IMR-90 (cell line): ENCODE results near the gene SPINT2. TPM values are rescaled to one million over a fixed set of nuclear protein-coding genes. Genes with fewer than 3 reads are reported as not detected.

Source experiments
- ATAC-seq: fragments of 200-7000 bp; cut with Tn5 transposase; 2 replicates; pipeline ENCODE4 v1.9.1; 2020; ENCODE audit warnings: low read depth, mild to moderate bottlenecking, moderate library complexity
- BruUV-seq: library from RNA; stranded (reverse); fragments of 400-500 nt; replicated peaks from 2 replicates; lab custom pipeline; 2021; lab: Mats Ljungman, UMichigan
- CTCF ChIA-PET: fragments of 300-600 bp; formaldehyde crosslinking; extraction: SDS; loops from one replicate; lab custom pipeline; 2021; ENCODE audit warnings: antibody characterized with exemption; lab: Yijun Ruan, JAX
- POLR2A ChIA-PET: fragments of 300-600 bp; sonication (Branson Sonifier 250); formaldehyde crosslinking; loops from one replicate; lab custom pipeline; 2022; ENCODE audit warnings: antibody characterized with exemption; ENCODE audit not compliant: unreplicated experiment; lab: Charles Lee
- DNase-seq: peaks from one replicate; pipeline ENCODE4 v3.0.0; 2013
- H2AFZ ChIP-seq: replicated peaks from 2 replicates; pipeline ENCODE3; 2013; ENCODE audit warnings: low read length, mild to moderate bottlenecking; ENCODE audit not compliant: poor library complexity
- H2AK5ac ChIP-seq: 2 replicates; pipeline ENCODE4 v1.6.1; 2013; ENCODE audit warnings: low read depth, low read length, inconsistent platforms
- H2AK9ac ChIP-seq: replicated peaks from 2 replicates; pipeline ENCODE3; 2013; ENCODE audit warnings: mild to moderate bottlenecking, low read depth, low read length, moderate library complexity; ENCODE audit not compliant: poor library complexity
- H2BK120ac ChIP-seq: 2 replicates; pipeline ENCODE4 v1.6.1; 2013; ENCODE audit warnings: low read depth, low read length, inconsistent platforms
- H2BK15ac ChIP-seq: 3 replicates; pipeline ENCODE4 v1.6.1; 2013; ENCODE audit warnings: low read depth, low read length, inconsistent platforms
- H2BK20ac ChIP-seq: 2 replicates; pipeline ENCODE4 v1.6.1; 2013; ENCODE audit warnings: low read depth, mild to moderate bottlenecking, inconsistent platforms, low read length, moderate library complexity
- H2BK5ac ChIP-seq: 2 replicates; pipeline ENCODE4 v1.6.1; 2013; ENCODE audit warnings: mild to moderate bottlenecking, low read depth, low read length, inconsistent platforms; ENCODE audit not compliant: poor library complexity, severe bottlenecking
- H3K14ac ChIP-seq: replicated peaks from 2 replicates; pipeline ENCODE4 v1.6.1; 2013; ENCODE audit warnings: low read depth, low read length, inconsistent platforms
- H3K18ac ChIP-seq: 2 replicates; pipeline ENCODE4 v1.6.1; 2013; ENCODE audit warnings: low read depth, low read length, control low read depth
- H3K23ac ChIP-seq: 2 replicates; pipeline ENCODE4 v1.6.1; 2013; ENCODE audit warnings: low read depth, low read length, inconsistent platforms
- H3K27ac ChIP-seq: 2 replicates; pipeline ENCODE4 v1.5.1; 2013; ENCODE audit warnings: mild to moderate bottlenecking, control low read depth, low read length; ENCODE audit not compliant: insufficient read depth
- H3K27me3 ChIP-seq: 2 replicates; pipeline ENCODE4 v1.6.1; 2013; ENCODE audit warnings: low read length; ENCODE audit not compliant: control insufficient read depth, insufficient read depth
- H3K36me3 ChIP-seq: 2 replicates; pipeline ENCODE4 v1.6.1; 2013; ENCODE audit warnings: low read length, mixed read lengths; ENCODE audit not compliant: control insufficient read depth, insufficient read depth
- H3K4ac ChIP-seq: 2 replicates; pipeline ENCODE4 v1.6.1; 2013; ENCODE audit warnings: low read depth, low read length, inconsistent platforms
- H3K4me1 ChIP-seq: 2 replicates; pipeline ENCODE4 v1.6.1; 2013; ENCODE audit warnings: low read length, mixed read lengths; ENCODE audit not compliant: control insufficient read depth, insufficient read depth
- H3K4me2 ChIP-seq: 2 replicates; pipeline ENCODE4 v1.6.1; 2013; ENCODE audit warnings: low read depth, mild to moderate bottlenecking, control low read depth, low read length, moderate library complexity
- H3K4me3 ChIP-seq: 2 replicates; pipeline ENCODE4 v1.5.1; 2013; ENCODE audit warnings: low read depth, mild to moderate bottlenecking, control low read depth, low read length, moderate library complexity; ENCODE audit not compliant: insufficient read depth
- H3K56ac ChIP-seq: 2 replicates; pipeline ENCODE4 v1.6.1; 2013; ENCODE audit warnings: low read length, inconsistent platforms; ENCODE audit not compliant: insufficient read depth; ENCODE audit errors: extremely low read depth
- H3K79me1 ChIP-seq, 2 experiments: 2 replicates each; pipeline ENCODE4 v1.6.1; 2013; ENCODE audit warnings: low read length in 2 of 2, inconsistent platforms in 1 of 2, low read depth in 1 of 2
- H3K9ac ChIP-seq: 2 replicates; pipeline ENCODE4 v1.6.1; 2013; ENCODE audit warnings: low read depth, low read length, control low read depth
- H3K9me1 ChIP-seq: 2 replicates; pipeline ENCODE4 v1.6.1; 2013; ENCODE audit warnings: low read length, inconsistent platforms; ENCODE audit not compliant: insufficient read depth
- H3K9me3 ChIP-seq: 2 replicates; pipeline ENCODE4 v1.6.1; 2013; ENCODE audit warnings: low read length; ENCODE audit not compliant: control insufficient read depth, insufficient read depth
- H4K20me1 ChIP-seq: 2 replicates; pipeline ENCODE4 v1.6.1; 2013; ENCODE audit warnings: low read length, inconsistent platforms; ENCODE audit not compliant: insufficient read depth
- H4K5ac ChIP-seq: 2 replicates; pipeline ENCODE4 v1.6.1; 2013; ENCODE audit warnings: mild to moderate bottlenecking, low read depth, low read length, control low read depth
- H4K8ac ChIP-seq, 2 experiments: 2 replicates each; pipeline ENCODE4 v1.6.1; 2013; ENCODE audit warnings: low read depth in 2 of 2, low read length in 2 of 2, control low read depth in 1 of 2, inconsistent platforms in 1 of 2
- H4K91ac ChIP-seq: 2 replicates; pipeline ENCODE4 v1.6.1; 2013; ENCODE audit warnings: low read depth, low read length, inconsistent platforms; ENCODE audit not compliant: insufficient read depth
- CHD1 ChIP-seq: IDR thresholded peaks from 2 replicates; pipeline ENCODE4 v1.6.1; 2012; ENCODE audit warnings: low read depth, low read length, improper control_type of control experiment
- FOS ChIP-seq: fragments of 150-350 bp; IDR thresholded peaks from 2 replicates; pipeline ENCODE4 v1.6.1; 2016; ENCODE audit warnings: low read depth, low read length
- MXI1 ChIP-seq: IDR thresholded peaks from 2 replicates; pipeline ENCODE4 v1.6.1; 2012; ENCODE audit warnings: low read depth, mild to moderate bottlenecking, low read length, moderate library complexity, borderline replicate concordance
- POLR2A ChIP-seq: IDR thresholded peaks from 2 replicates; pipeline ENCODE4 v1.6.1; 2012; ENCODE audit warnings: mild to moderate bottlenecking, low read depth, low read length
- SMC3 ChIP-seq: fragments of 150-350 bp; IDR thresholded peaks from 2 replicates; pipeline ENCODE4 v1.6.1; 2016; ENCODE audit warnings: low read depth, mild to moderate bottlenecking, antibody characterized with exemption, low read length, moderate library complexity
- WGBS, 2 experiments: methylation state at CpG; one replicate each; pipeline versions ENCODE4 v1.1.5 to v1.1.7; 2013; ENCODE audit warnings: missing lambda C conversion rate in 2 of 2; ENCODE audit not compliant: insufficient read length in 1 of 2; ENCODE audit errors: extremely low coverage in 2 of 2; 5-methylcytosine and 5-hydroxymethylcytosine counted together
- dilution Hi-C: fragments of 300-500 bp; cut with HindIII; formaldehyde crosslinking; loops from one replicate; pipeline ENCODE4 v1.14.3; 2018; ENCODE audit warnings: low sequenced_read_pairs; ENCODE audit not compliant: unreplicated experiment
- in situ Hi-C: fragments of 300-500 bp; cut with MboI; formaldehyde crosslinking; loops from 3 replicates; pipeline ENCODE4 v1.14.3; 2019; ENCODE audit warnings: low sequenced_read_pairs, inconsistent platforms, mixed read lengths
- intact Hi-C: fragments of 100-400 bp; cut with micrococcal nuclease; formaldehyde crosslinking; loops from 2 replicates; pipeline ENCODE4 v1.10.0; 2022
- polyA plus RNA-seq, 3 experiments: library from polyadenylated mRNA; depleted of rRNA; stranded (reverse); fragments of >200 nt; gene quantifications; 2 replicates each; pipeline ENCODE4 v1.2.3, GENCODE V29; 2012; ENCODE audit warnings: low replicate concordance in 1 of 3
- total RNA-seq: library from RNA; depleted of rRNA; stranded (reverse); fragments of >200 nt; gene quantifications from 2 replicates; pipeline ENCODE4 v1.2.3, GENCODE V29; 2012
- TF ChIP-seq, protein P1 (sequence below): conservative IDR thresholded peaks from 2 replicates; pipeline ENCODE4 v1.5.1; 2012; ENCODE audit warnings: mild to moderate bottlenecking, low read depth, low read length, improper control_type of control experiment

The SPINT2 gene
- total and polyA plus RNA-seq, 2 of the 4 experiments (the other 2 are of a cell fraction), result 0.54 to 1.2 TPM

GRCh38 chr19:38231918-38232317, 32.5 kb upstream of the SPINT2 start:
- intact Hi-C loops, result loop anchor here (5.0 to 10.0 kb wide), 3 partner anchors 155 to 403 kb away; partner anchors contain the start of genes GGN and SPRED3

More at GRCh38 chr19:38231918-38232317, 32.5 kb upstream of the SPINT2 start:
- H2AK5ac ChIP-seq, result no peak overlapping the region
- no peak overlapping the region for H2AK9ac ChIP-seq
- no peak overlapping the region for H4K91ac ChIP-seq
- H3K14ac ChIP-seq, result no peak overlapping the region
- ATAC-seq (no peak), DNase-seq (no peak)
- ChIA-PET CTCF (no interaction called here), POLR2A (no interaction called here)
- H4K20me1 ChIP-seq, result no peaks in the 10 kb centered on the region
- no peak overlapping the region for H3K18ac ChIP-seq
- H3K23ac ChIP-seq, result no peak overlapping the region
- H3K9me3 ChIP-seq, result no peaks in the 10 kb centered on the region
- H2BK15ac ChIP-seq, result no peak overlapping the region
- H3K4ac ChIP-seq, result no peak overlapping the region
- BruUV-seq, result no TSS peak
- no peaks in the 10 kb centered on the region for H3K9me1 ChIP-seq
- H3K56ac ChIP-seq, result no peak overlapping the region
- H4K8ac ChIP-seq, result no peak overlapping the region
- peaks cover 5% of the 10 kb centered on the region; the same call in 1 of the 2 replicates for H3K27me3 ChIP-seq
- WGBS, 2 experiments, result 82 to 100% methylated on average over 2 to 3 of the region's 7 CpGs
- H3K27ac ChIP-seq, result no peak overlapping the region
- no peak overlapping the region for H2BK5ac ChIP-seq
- no peak overlapping the region for H3K9ac ChIP-seq
- no peak overlapping the region for H4K5ac ChIP-seq
- dilution Hi-C loops (no loop called here), in situ Hi-C loops (loop anchor here (5.0 to 25.0 kb wide), 3 partner anchors 100 to 405 kb away; partner anchors contain the start of gene ACTN4)
- H3K4me2 ChIP-seq, result no peak overlapping the region
- H2AFZ ChIP-seq, result no peak overlapping the region
- no peak overlapping the region for H2BK20ac ChIP-seq
- TF ChIP-seq SMC3, result no peak
- no peak for TF ChIP-seq FOS
- TF ChIP-seq CHD1, result no peak
- TF ChIP-seq, protein P1, sequence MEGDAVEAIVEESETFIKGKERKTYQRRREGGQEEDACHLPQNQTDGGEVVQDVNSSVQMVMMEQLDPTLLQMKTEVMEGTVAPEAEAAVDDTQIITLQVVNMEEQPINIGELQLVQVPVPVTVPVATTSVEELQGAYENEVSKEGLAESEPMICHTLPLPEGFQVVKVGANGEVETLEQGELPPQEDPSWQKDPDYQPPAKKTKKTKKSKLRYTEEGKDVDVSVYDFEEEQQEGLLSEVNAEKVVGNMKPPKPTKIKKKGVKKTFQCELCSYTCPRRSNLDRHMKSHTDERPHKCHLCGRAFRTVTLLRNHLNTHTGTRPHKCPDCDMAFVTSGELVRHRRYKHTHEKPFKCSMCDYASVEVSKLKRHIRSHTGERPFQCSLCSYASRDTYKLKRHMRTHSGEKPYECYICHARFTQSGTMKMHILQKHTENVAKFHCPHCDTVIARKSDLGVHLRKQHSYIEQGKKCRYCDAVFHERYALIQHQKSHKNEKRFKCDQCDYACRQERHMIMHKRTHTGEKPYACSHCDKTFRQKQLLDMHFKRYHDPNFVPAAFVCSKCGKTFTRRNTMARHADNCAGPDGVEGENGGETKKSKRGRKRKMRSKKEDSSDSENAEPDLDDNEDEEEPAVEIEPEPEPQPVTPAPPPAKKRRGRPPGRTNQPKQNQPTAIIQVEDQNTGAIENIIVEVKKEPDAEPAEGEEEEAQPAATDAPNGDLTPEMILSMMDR, result no peak
- no peak for TF ChIP-seq MXI1
- no peak for TF ChIP-seq POLR2A
- no peak overlapping the region for H3K4me3 ChIP-seq
- no peaks in the 10 kb centered on the region for H3K36me3 ChIP-seq
- no peaks in the 10 kb centered on the region for H3K4me1 ChIP-seq
- H2BK120ac ChIP-seq, result no peak overlapping the region
- no peaks in the 10 kb centered on the region for H3K79me1 ChIP-seq
